Measurements from ENCODE around the gene ALG3.

- no peak for TF ChIP-seq POLR2A (IDR thresholded peaks at IDR 0.05; ENCODE audit: low read length)
- TF ChIP-seq GATA1 (IDR thresholded peaks at IDR 0.05; ENCODE audit: low read depth, low read length): no peak
Observed at GRCh38 chr3:184295771-184296170, 47.0 kb upstream of the ALG3 start.
